ENCODE measurements around the gene TUBA1B. TPM values are rescaled to one million over a fixed set of nuclear protein-coding genes. Genes with fewer than 3 reads are reported as not detected.
"Not testable (repeated sequence)": the region's sequence is repeated elsewhere in the genome, so short reads cannot be mapped to it uniquely, and the experiment has no call there.

The TUBA1B gene
- total RNA-seq, result 1,528 TPM

GRCh38 chr12:49131051-49131893 is at the start of gene TUBA1B:
TSS of gene TUBA1B (minus strand) at chr12:49131395. CDS start at chr12:49131300, 95 bp downstream.
- peak; percentile 94 to 95 for DNase-seq (ENCODE audit: low spot score in 2 of 2)
- no peak for FAIRE-seq

GRCh38 chr12:49174218-49174617 is 43.0 kb upstream of the TUBA1B start:
- no peak for DNase-seq (ENCODE audit: low spot score in 2 of 2)
- FAIRE-seq, result no peak

- no peak for DNase-seq (ENCODE audit: low spot score in 2 of 2)
- FAIRE-seq, result no peak
Observed at GRCh38 chr12:49170924-49171323, 39.7 kb upstream of the TUBA1B start.

GRCh38 chr12:49165114-49165513 is 33.9 kb upstream of the TUBA1B start:
- DNase-seq (ENCODE audit: low spot score in 2 of 2) (no peak), FAIRE-seq (no peak)

GRCh38 chr12:49161901-49162300 is 30.7 kb upstream of the TUBA1B start:
- DNase-seq (ENCODE audit: low spot score in 2 of 2); FAIRE-seq: not testable (repeated sequence)

- no peak for DNase-seq (ENCODE audit: low spot score in 2 of 2)
- no peak for FAIRE-seq
Observed at GRCh38 chr12:49161092-49161795, 30.0 kb upstream of the TUBA1B start.

- DNase-seq (ENCODE audit: low spot score in 2 of 2) (no peak), FAIRE-seq (no peak)
Observed at GRCh38 chr12:49160399-49160798, 29.2 kb upstream of the TUBA1B start.

GRCh38 chr12:49154221-49154620 is 23.0 kb upstream of the TUBA1B start:
- FAIRE-seq (no peak), DNase-seq (ENCODE audit: low spot score in 2 of 2) (no peak)

GRCh38 chr12:49147384-49147783 is 16.2 kb upstream of the TUBA1B start:
- no peak for DNase-seq (ENCODE audit: low spot score in 2 of 2)
- no peak for FAIRE-seq

GRCh38 chr12:49146406-49146805 is 15.2 kb upstream of the TUBA1B start:
- FAIRE-seq (no peak), DNase-seq (ENCODE audit: low spot score in 2 of 2) (no peak)

- DNase-seq (ENCODE audit: low spot score in 2 of 2), result no peak
Observed at GRCh38 chr12:49144384-49144783, 13.2 kb upstream of the TUBA1B start.

GRCh38 chr12:49138999-49139398 is 7.8 kb upstream of the TUBA1B start:
- DNase-seq (ENCODE audit: low spot score in 2 of 2) (no peak), FAIRE-seq (no peak)

More at GRCh38 chr12:49144384-49144783, 13.2 kb upstream of the TUBA1B start:
- FAIRE-seq, result no peak

- FAIRE-seq (no peak), DNase-seq (ENCODE audit: low spot score in 2 of 2) (no peak)
Observed at GRCh38 chr12:49138587-49138986, 7.4 kb upstream of the TUBA1B start.

- DNase-seq (ENCODE audit: low spot score in 2 of 2) (no peak), FAIRE-seq (no peak)
Observed at GRCh38 chr12:49137476-49137875, 6.3 kb upstream of the TUBA1B start.

- not testable (repeated sequence) for DNase-seq (ENCODE audit: low spot score in 2 of 2); FAIRE-seq
Observed at GRCh38 chr12:49136997-49137396, 5.8 kb upstream of the TUBA1B start.

- DNase-seq (ENCODE audit: low spot score in 2 of 2), result no peak
- FAIRE-seq, result no peak
Observed at GRCh38 chr12:49133590-49133989, 2.4 kb upstream of the TUBA1B start.

- FAIRE-seq (no peak), DNase-seq (ENCODE audit: low spot score in 2 of 2) (no peak)
Observed at GRCh38 chr12:49133014-49133413, 1.8 kb upstream of the TUBA1B start.

- peak; percentile 23 to 24 for DNase-seq (ENCODE audit: low spot score in 2 of 2)
- FAIRE-seq, result no peak
Observed at GRCh38 chr12:49131894-49132461, 783 bp upstream of the TUBA1B start.

- DNase-seq (ENCODE audit: low spot score in 2 of 2) (peak; percentile 77 to 85), FAIRE-seq (no peak)
Observed at GRCh38 chr12:49130151-49131050, 794 bp downstream of the TUBA1B start.

Data from frontal cortex (tissue), 4 donors.